Astrocyte of the spinal cord (primary cell): Measurements from ENCODE around the gene SSBP2.

Experiments used
- DNase-seq: peaks from one replicate; pipeline ENCODE4 v3.0.0; 2011; ENCODE audit warnings: low read depth, low spot score
- H3K4me3 ChIP-seq: 2 replicates; pipeline ENCODE4 v1.5.1; 2011; ENCODE audit warnings: low read depth, mild to moderate bottlenecking, low read length, moderate library complexity
- in situ Hi-C: cut with HindIII; loops from 2 replicates; pipeline ENCODE4 v1.10.0; 2017; ENCODE audit warnings: low sequenced_read_pairs
- TF ChIP-seq, protein P1 (sequence below): IDR thresholded peaks from 2 replicates; pipeline ENCODE4 v1.5.1; 2012; ENCODE audit warnings: low read depth, mild to moderate bottlenecking, low read length, inconsistent platforms

Gene SSBP2

DNA sequence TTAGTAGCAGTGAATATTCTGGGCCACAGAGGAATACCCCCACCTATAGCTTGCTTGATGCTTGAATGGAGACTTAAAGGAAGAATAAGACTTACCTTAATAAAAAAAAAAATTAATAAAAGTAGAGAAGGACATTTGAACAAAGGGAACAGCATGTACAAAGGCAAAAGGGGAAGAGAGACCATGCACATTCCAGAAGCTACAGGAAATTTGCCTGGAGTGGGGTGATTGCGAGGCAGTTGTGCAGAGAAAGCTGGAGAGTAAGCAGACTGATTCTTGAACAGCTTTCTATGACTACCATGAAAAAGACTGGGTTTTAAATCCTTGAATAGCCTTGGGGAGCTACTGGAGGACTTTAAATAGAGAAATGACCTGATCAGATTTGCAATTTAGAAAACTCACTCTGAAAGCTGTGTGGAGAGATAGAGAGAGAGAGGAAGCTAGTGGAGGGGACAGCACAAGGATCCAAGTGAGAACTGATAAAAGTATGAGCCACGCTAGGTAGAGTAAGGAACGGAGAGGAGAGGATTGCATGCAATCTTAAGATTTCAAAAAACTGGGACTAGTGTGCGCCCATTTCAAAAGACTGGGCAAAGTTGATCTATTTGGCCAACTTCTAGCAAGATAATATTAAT is 12.5 kb upstream of the SSBP2 start:
- in situ Hi-C loops, result no loop called here
- DNase-seq, result no peak
- TF ChIP-seq, protein P1, sequence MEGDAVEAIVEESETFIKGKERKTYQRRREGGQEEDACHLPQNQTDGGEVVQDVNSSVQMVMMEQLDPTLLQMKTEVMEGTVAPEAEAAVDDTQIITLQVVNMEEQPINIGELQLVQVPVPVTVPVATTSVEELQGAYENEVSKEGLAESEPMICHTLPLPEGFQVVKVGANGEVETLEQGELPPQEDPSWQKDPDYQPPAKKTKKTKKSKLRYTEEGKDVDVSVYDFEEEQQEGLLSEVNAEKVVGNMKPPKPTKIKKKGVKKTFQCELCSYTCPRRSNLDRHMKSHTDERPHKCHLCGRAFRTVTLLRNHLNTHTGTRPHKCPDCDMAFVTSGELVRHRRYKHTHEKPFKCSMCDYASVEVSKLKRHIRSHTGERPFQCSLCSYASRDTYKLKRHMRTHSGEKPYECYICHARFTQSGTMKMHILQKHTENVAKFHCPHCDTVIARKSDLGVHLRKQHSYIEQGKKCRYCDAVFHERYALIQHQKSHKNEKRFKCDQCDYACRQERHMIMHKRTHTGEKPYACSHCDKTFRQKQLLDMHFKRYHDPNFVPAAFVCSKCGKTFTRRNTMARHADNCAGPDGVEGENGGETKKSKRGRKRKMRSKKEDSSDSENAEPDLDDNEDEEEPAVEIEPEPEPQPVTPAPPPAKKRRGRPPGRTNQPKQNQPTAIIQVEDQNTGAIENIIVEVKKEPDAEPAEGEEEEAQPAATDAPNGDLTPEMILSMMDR, result no peak
- H3K4me3 ChIP-seq, result no peak overlapping the region

DNA sequence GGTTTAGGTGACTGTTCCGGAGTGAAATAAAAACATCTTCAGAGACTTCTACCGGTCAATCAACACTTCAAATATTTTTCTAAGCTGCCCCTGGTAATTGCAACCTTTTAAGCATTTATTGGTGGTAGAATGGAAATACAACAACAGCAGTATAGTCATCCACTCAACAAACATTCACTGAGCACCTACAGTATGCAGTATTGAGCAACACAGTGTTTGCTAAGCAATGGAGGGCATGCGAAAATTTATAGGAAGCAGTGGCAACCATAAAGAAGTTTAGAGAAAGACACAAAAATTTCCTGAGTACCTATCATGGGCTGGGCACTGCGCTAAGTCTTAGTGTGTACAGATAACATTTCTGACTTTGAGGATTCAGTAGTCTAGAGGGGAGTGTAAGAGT is 12.0 kb upstream of the SSBP2 start:
- no peak overlapping the region for H3K4me3 ChIP-seq
- TF ChIP-seq, protein P1, result no peak
- DNase-seq, result no peak
- in situ Hi-C loops, result no loop called here

DNA sequence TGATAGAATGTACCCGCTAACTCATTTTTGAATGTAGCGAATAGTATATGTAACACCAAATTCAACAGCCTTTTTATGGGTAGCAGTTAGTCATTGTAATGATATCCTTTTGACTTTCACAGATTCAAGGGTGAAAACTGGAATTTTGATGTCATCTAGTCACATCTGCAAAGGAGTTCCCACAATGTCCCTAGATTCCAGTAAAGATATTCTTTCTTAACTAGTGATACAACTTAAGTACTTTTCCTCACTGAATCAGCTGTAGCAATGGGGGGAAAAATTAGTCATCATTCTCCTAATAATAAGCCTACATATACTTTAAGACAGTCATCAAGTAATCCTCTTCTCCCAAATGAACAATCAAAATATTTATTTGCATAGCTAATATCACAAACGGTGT is 11.5 kb upstream of the SSBP2 start:
- in situ Hi-C loops, result no loop called here
- TF ChIP-seq, protein P1, result no peak
- DNase-seq, result no peak
- H3K4me3 ChIP-seq, result no peak overlapping the region

DNA sequence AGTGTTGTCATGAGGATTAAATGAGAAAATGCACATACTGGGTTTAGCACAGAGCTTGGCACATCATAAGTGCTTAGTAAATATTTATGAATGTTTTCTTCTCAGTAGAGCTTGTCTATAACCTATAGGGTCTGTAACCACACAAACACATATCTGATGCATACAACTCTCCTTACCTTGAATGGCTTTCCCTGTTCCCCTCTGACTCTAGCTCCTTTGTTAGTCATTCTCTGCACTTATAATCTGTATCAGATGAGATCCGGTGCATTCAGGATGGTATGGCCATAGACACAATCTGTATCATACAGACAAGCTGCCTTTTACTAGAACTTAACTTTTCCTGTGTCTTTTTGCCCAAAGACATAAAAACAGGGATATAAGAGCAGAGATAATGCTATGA is 11.1 kb upstream of the SSBP2 start:
- in situ Hi-C loops, result no loop called here
- H3K4me3 ChIP-seq, result no peak overlapping the region
- TF ChIP-seq, protein P1, result no peak
- DNase-seq, result no peak

DNA sequence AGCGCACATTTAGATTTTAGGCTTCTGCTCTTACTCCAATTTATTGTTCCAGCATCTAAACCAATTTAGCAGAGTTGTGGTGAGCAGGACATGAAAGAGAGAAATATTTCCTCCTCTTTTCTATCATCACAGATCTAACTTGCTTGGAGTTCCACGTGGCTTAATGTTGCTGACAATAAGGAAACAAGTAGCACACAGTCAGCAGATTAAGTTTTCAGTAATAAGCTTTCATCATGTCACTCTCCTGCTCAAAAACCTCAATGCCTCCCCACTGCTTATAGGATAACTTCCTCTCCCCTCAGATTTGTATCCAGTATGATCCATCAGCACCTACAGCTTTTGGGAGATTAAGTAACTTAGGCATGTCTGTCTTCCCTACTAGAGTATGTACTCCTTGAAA is 10.4 kb upstream of the SSBP2 start:
- in situ Hi-C loops, result no loop called here
- DNase-seq, result no peak
- H3K4me3 ChIP-seq, result no peak overlapping the region
- TF ChIP-seq, protein P1, result no peak

DNA sequence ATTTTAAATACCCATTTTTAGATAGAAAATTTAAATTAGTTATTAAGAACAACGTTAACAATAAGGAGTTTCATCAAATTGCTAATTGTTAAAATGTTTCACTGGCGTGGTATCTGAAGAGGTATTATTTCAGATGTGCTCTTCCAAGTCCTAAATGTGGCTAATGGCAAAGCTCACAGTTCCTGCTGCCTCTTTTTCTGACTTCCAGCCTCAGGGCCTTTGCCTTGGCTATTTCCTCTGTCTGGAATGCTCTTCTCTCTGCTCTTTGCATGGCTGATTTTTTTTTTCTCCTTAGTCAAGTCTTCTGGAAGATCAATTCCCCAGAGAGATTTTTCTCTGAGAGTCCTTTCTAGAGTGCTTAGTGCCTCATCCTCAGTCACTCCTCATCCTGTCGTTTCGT is 9.6 kb upstream of the SSBP2 start:
- in situ Hi-C loops, result no loop called here
- TF ChIP-seq, protein P1, result no peak
- H3K4me3 ChIP-seq, result no peak overlapping the region
- DNase-seq, result no peak

DNA sequence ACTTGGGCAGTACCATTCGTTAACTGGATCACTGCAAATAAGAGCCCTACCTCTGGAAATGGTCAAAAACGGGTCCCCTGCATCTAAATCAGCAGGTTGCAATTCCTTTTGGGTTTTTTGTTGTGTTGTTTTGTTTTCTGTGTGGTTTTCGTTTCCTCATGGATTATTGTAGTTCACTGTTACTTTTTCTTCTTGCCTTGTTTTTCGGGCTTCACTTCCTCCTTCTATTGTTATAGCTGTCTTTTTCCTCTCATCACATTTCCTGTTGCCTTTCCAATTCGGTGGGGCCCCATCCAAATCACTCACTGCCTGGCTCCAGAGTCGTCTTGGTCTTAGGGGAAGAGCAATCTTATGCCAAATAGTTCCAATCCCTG is 8.7 kb upstream of the SSBP2 start:
- TF ChIP-seq, protein P1, result no peak
- H3K4me3 ChIP-seq, result no peak overlapping the region
- in situ Hi-C loops, result no loop called here
- DNase-seq, result no peak
